Panc1 (cell line): ENCODE measurements around the gene C13orf46. TPM values are rescaled to one million over a fixed set of nuclear protein-coding genes. Genes with fewer than 3 reads are reported as not detected.
A peak's percentile ranks its signal among the peaks of the same experiment; 100 is the strongest.

Source experiments
- ATAC-seq: fragments of 200-7000 bp; cut with Tn5 transposase; 2 replicates; pipeline ENCODE4 v1.9.1; 2020; ENCODE audit warnings: mild to moderate bottlenecking, moderate library complexity
- BruUV-seq: library from RNA; stranded (reverse); fragments of 400-500 nt; replicated peaks from 2 replicates; lab custom pipeline; 2021; lab: Mats Ljungman, UMichigan
- CTCF ChIA-PET: fragments of 300-600 bp; sonication (Branson Sonifier 250); formaldehyde crosslinking; loops from one replicate; lab custom pipeline; 2022; ENCODE audit warnings: antibody characterized with exemption; lab: Charles Lee
- POLR2A ChIA-PET: fragments of 300-600 bp; sonication (Branson Sonifier 250); formaldehyde crosslinking; loops from one replicate; lab custom pipeline; 2022; ENCODE audit warnings: antibody characterized with exemption; lab: Charles Lee
- DNase-seq: peaks from one replicate; pipeline ENCODE4 v3.0.0-alpha.2; 2010; ENCODE audit warnings: low read depth, low spot score
- H3K27ac ChIP-seq: 2 replicates; pipeline ENCODE4 v1.5.1; 2011; ENCODE audit warnings: mild to moderate bottlenecking, low read length, inconsistent platforms
- H3K27me3 ChIP-seq: fragments of 200-500 bp; sonication (Bioruptor generic); 2 replicates; pipeline ENCODE4 v1.6.0; 2014; ENCODE audit warnings: low read length, inconsistent platforms; ENCODE audit not compliant: control insufficient read depth, insufficient read depth
- H3K36me3 ChIP-seq: fragments of 200-500 bp; sonication (Bioruptor generic); 2 replicates; pipeline ENCODE4 v1.5.1; 2014; ENCODE audit warnings: inconsistent platforms, mild to moderate bottlenecking, low read length, moderate library complexity; ENCODE audit not compliant: control insufficient read depth, insufficient read depth
- H3K4me1 ChIP-seq: 2 replicates; pipeline ENCODE4 v1.5.1; 2011; ENCODE audit warnings: inconsistent platforms, mild to moderate bottlenecking, low read length, moderate library complexity; ENCODE audit not compliant: control insufficient read depth, insufficient read depth
- H3K4me3 ChIP-seq, 2 experiments: 2 replicates each; pipeline ENCODE4 v1.5.1; 2011 to 2012; ENCODE audit warnings: low read depth in 2 of 2, low read length in 2 of 2, mild to moderate bottlenecking in 2 of 2, inconsistent platforms in 1 of 2, moderate library complexity in 1 of 2
- H3K9me3 ChIP-seq: fragments of 200-500 bp; sonication (Bioruptor generic); 2 replicates; pipeline ENCODE4 v1.5.1; 2014; ENCODE audit warnings: low read depth, mild to moderate bottlenecking, inconsistent platforms, low read length, moderate library complexity; ENCODE audit not compliant: control insufficient read depth, insufficient read depth
- POLR2AphosphoS5 ChIP-seq: IDR thresholded peaks from 2 replicates; pipeline ENCODE4 v1.6.1; 2012; ENCODE audit warnings: mild to moderate bottlenecking, low read depth, low read length, moderate library complexity
- SIN3A ChIP-seq: IDR thresholded peaks from 2 replicates; pipeline ENCODE4 v1.6.1; 2012; ENCODE audit warnings: low read depth, mild to moderate bottlenecking, low read length, moderate library complexity, borderline replicate concordance; ENCODE audit not compliant: insufficient read depth
- TCF7L2 ChIP-seq: IDR thresholded peaks from 2 replicates; pipeline ENCODE4 v1.6.1; 2011; ENCODE audit warnings: mild to moderate bottlenecking, low read depth, low read length, inconsistent platforms
- in situ Hi-C: cut with HindIII; loops from 2 replicates; pipeline ENCODE4 v1.10.0; 2016; ENCODE audit warnings: low sequenced_read_pairs, low pct_unique_long_range_greater_than_20kb
- intact Hi-C: fragments of 100-400 bp; cut with micrococcal nuclease; formaldehyde crosslinking; loops from one replicate; pipeline ENCODE4 v1.10.0; 2022; ENCODE audit not compliant: unreplicated experiment
- total RNA-seq: library from RNA; stranded (reverse); gene quantifications from one replicate; pipeline ENCODE4 v1.2.1, GENCODE V29; 2021; ENCODE audit not compliant: unreplicated experiment
- TF ChIP-seq, protein P1 (sequence below): fragments of 450-650 bp; IDR thresholded peaks from 2 replicates; pipeline ENCODE4 v1.5.1; 2017; ENCODE audit warnings: mild to moderate bottlenecking
- TF ChIP-seq, protein P2 (sequence below), 2 experiments: IDR thresholded peaks; 2 replicates each; pipeline ENCODE4 v1.6.1; 2011 to 2012; ENCODE audit warnings: low read depth in 2 of 2, control low read depth in 1 of 2, low read length in 1 of 2, mild to moderate bottlenecking in 1 of 2, moderate library complexity in 1 of 2; ENCODE audit not compliant: insufficient read depth in 1 of 2

Gene C13orf46
- total RNA-seq, 1 experiment from 2014 or later: 2.6 TPM

DNA sequence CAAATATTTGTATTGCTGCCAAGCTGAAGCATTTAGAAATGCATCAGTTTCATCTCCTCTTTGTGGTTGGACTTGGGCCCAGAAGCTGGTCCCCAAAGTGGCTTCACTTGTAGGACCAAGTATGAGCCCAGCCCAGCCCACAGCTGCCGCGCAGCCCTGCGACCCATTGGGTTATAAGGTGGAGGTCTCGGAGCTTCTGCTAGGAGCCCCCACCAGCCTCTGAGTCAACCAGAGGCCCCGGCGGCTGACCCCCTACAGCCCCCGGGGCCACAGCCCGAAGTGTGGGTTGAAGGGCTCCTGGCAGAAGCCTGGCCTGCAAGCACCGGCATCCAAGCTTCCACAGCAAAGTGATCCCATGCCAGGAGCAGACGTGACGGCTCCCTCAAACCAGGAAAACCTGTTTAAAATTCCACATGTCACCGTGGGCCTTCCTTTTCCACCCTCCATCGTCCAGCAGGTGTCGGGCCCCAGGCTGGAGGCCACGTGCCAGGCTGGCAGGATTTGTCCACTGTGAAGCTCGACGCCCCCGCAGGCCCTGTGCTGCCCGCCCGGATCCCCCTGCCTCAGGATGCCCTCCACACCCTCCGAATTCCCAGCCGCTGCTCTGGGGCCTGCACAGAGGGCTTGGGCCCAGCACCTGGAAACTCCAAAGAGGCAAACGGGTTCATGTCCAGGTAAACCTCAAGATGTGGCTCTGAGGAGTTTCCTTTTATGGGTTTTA, 54.7 kb downstream of the C13orf46 start:
- CTCF ChIA-PET: no interaction called here
- Histone ChIP-seq H3K9me3 (no peaks in the 10 kb centered on the region; the same call in 1 of the 2 replicates), H3K27ac (no peak overlapping the region), H3K4me3 (no peak overlapping the region), H3K4me1 (no peaks in the 10 kb centered on the region), H3K27me3 (no peaks in the 10 kb centered on the region), H3K36me3 (no peaks in the 10 kb centered on the region)
- ATAC-seq (no peak), DNase-seq (no peak)
- BruUV-seq: no TSS peak
- TF ChIP-seq POLR2AphosphoS5: no peak
- POLR2A ChIA-PET: no interaction called here
- in situ Hi-C loops (no loop called here), intact Hi-C loops (no loop called here)

DNA sequence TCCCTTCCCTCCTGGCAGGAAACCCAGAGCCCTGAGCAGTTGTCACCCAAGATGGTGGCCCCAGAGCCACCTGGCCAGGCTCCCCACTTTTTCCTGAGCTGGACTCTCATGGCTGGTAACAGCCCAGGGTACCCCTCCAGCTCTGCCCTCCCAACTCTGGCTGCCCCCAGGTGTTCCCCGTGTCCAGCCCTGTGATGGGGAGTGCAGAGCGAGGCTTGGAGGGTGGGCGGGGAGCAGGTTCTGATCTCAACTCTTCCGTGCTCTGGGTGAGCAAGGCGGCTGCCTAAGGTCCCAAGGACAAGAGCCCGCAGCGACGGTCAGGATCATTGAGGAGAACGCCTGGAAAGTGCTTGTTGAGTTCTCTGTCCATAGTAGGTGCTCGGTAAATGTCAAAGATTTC, 55.3 kb downstream of the C13orf46 start:
- intact Hi-C loops: no loop called here
- CTCF ChIA-PET: no interaction called here
- no peak overlapping the region for H3K4me3 ChIP-seq
- no peaks in the 10 kb centered on the region for H3K4me1 ChIP-seq
- H3K36me3 ChIP-seq: no peaks in the 10 kb centered on the region
- H3K27me3 ChIP-seq: no peaks in the 10 kb centered on the region
- no peak for ATAC-seq
- DNase-seq: no peak
- H3K27ac ChIP-seq: no peak overlapping the region
- no peaks in the 10 kb centered on the region; the same call in 1 of the 2 replicates for H3K9me3 ChIP-seq
- POLR2A ChIA-PET: no interaction called here
- TF ChIP-seq, protein P1, sequence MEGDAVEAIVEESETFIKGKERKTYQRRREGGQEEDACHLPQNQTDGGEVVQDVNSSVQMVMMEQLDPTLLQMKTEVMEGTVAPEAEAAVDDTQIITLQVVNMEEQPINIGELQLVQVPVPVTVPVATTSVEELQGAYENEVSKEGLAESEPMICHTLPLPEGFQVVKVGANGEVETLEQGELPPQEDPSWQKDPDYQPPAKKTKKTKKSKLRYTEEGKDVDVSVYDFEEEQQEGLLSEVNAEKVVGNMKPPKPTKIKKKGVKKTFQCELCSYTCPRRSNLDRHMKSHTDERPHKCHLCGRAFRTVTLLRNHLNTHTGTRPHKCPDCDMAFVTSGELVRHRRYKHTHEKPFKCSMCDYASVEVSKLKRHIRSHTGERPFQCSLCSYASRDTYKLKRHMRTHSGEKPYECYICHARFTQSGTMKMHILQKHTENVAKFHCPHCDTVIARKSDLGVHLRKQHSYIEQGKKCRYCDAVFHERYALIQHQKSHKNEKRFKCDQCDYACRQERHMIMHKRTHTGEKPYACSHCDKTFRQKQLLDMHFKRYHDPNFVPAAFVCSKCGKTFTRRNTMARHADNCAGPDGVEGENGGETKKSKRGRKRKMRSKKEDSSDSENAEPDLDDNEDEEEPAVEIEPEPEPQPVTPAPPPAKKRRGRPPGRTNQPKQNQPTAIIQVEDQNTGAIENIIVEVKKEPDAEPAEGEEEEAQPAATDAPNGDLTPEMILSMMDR: no peak
- TF ChIP-seq POLR2AphosphoS5: no peak
- no peak for TF ChIP-seq TCF7L2
- TF ChIP-seq, protein P2, sequence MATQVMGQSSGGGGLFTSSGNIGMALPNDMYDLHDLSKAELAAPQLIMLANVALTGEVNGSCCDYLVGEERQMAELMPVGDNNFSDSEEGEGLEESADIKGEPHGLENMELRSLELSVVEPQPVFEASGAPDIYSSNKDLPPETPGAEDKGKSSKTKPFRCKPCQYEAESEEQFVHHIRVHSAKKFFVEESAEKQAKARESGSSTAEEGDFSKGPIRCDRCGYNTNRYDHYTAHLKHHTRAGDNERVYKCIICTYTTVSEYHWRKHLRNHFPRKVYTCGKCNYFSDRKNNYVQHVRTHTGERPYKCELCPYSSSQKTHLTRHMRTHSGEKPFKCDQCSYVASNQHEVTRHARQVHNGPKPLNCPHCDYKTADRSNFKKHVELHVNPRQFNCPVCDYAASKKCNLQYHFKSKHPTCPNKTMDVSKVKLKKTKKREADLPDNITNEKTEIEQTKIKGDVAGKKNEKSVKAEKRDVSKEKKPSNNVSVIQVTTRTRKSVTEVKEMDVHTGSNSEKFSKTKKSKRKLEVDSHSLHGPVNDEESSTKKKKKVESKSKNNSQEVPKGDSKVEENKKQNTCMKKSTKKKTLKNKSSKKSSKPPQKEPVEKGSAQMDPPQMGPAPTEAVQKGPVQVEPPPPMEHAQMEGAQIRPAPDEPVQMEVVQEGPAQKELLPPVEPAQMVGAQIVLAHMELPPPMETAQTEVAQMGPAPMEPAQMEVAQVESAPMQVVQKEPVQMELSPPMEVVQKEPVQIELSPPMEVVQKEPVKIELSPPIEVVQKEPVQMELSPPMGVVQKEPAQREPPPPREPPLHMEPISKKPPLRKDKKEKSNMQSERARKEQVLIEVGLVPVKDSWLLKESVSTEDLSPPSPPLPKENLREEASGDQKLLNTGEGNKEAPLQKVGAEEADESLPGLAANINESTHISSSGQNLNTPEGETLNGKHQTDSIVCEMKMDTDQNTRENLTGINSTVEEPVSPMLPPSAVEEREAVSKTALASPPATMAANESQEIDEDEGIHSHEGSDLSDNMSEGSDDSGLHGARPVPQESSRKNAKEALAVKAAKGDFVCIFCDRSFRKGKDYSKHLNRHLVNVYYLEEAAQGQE (IDR thresholded peaks at IDR 0.05; ENCODE audit: insufficient read depth in 1 of 2, low read depth in 2 of 2, low read length in 1 of 2): no peak
- no peak for TF ChIP-seq SIN3A
- no TSS peak for BruUV-seq
- in situ Hi-C loops: no loop called here

DNA sequence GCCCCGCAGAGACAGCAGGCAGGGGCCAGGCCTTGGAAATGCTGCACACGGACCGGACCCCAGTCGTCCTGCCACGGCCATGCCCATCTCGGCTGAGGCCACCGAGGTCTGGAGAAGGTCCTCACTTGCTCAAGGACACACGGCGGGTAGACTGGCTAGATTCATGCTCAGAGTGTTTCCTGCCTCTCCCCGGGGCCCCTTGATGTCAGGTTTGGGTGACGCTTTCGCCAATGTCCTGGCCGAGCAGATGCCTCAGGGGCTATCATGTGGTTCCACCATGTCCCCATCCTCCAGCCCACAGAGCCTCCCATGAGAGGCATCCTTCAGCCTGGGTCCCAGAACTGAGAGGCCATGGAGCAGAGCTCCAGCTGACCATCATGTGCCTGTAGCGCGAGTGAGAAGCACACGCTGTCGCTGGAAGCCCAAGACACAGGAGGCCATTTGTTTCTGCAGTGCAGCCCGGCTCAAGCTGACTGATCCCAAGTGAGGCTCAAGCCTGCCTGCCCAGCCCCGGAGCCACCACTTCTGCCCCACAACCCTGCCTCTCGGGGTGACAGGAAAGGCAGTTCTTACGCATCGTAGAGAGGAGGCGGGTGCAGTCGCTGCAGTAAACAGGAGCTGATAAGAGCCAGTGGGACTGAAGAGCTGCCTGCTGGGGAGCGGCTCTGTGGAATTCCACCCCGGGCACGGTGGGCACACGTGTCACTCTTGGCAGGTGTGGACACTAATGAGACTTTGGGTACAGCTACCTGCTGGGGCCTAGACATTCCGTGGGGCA, 56.1 kb downstream of the C13orf46 start:
- in situ Hi-C loops (no loop called here), intact Hi-C loops (no loop called here)
- TF ChIP-seq, protein P1: no peak
- TF ChIP-seq POLR2AphosphoS5 (no peak), SIN3A (no peak), TCF7L2 (no peak)
- TF ChIP-seq, protein P2 (IDR thresholded peaks at IDR 0.05; ENCODE audit: insufficient read depth in 1 of 2, low read depth in 2 of 2, low read length in 1 of 2): no peak
- BruUV-seq: no TSS peak
- CTCF ChIA-PET: no interaction called here
- no peak overlapping the region for H3K4me3 ChIP-seq
- H3K27ac ChIP-seq: no peak overlapping the region
- ATAC-seq (0 out of 2 replicates have a peak, but pooled peaks have one; percentile 48), DNase-seq (no peak)
- no peaks in the 10 kb centered on the region for H3K36me3 ChIP-seq
- no peaks in the 10 kb centered on the region; the same call in 1 of the 2 replicates for H3K9me3 ChIP-seq
- no peaks in the 10 kb centered on the region for H3K4me1 ChIP-seq
- POLR2A ChIA-PET: no interaction called here
- no peaks in the 10 kb centered on the region for H3K27me3 ChIP-seq
